HepG2 (cell line): ENCODE data around the gene PNP. TPM values are rescaled to one million over a fixed set of nuclear protein-coding genes. Genes with fewer than 3 reads are reported as not detected.

Source experiments
- AFF4 ChIP-seq: sonication (generic); formaldehyde crosslinking; IDR thresholded peaks from 2 replicates; pipeline ENCODE4 v1.4.0; 2020; ENCODE audit warnings: missing genetic modification reagents
- CC2D1A ChIP-seq: sonication (generic); formaldehyde crosslinking; IDR thresholded peaks from 2 replicates; pipeline ENCODE4 v1.8.1; 2023; ENCODE audit warnings: mild to moderate bottlenecking, missing genetic modification reagents
- ETV6 ChIP-seq: sonication (generic); formaldehyde crosslinking; conservative IDR thresholded peaks from 2 replicates; pipeline ENCODE4 v1.4.0; 2020; ENCODE audit warnings: missing genetic modification reagents
- HNRNPLL ChIP-seq: fragments of 200-400 bp; formaldehyde crosslinking; IDR thresholded peaks from 2 replicates; pipeline ENCODE4 v1.6.1; 2017; ENCODE audit warnings: mild to moderate bottlenecking, low read depth, low read length; ENCODE audit not compliant: poor library complexity, severe bottlenecking
- IKZF5 ChIP-seq: IDR thresholded peaks from 2 replicates; pipeline ENCODE4 v1.6.1; 2018; ENCODE audit warnings: missing genetic modification reagents, mild to moderate bottlenecking, missing compliant biosample characterization
- PRDM15 ChIP-seq: sonication (generic); formaldehyde crosslinking; IDR thresholded peaks from 2 replicates; pipeline ENCODE4 v1.4.0; 2020; ENCODE audit warnings: missing genetic modification reagents
- PRDM4 ChIP-seq: sonication (generic); formaldehyde crosslinking; IDR thresholded peaks from 2 replicates; pipeline ENCODE4 v1.9.0; 2021; ENCODE audit warnings: missing genetic modification reagents, borderline replicate concordance
- ZNF34 ChIP-seq: sonication (generic); formaldehyde crosslinking; IDR thresholded peaks from 2 replicates; pipeline ENCODE4 v1.4.0; 2020; ENCODE audit warnings: mild to moderate bottlenecking, missing genetic modification reagents, borderline replicate concordance
- ZNF362 ChIP-seq: sonication (generic); formaldehyde crosslinking; IDR thresholded peaks from 2 replicates; pipeline ENCODE4 v1.4.0; 2020; ENCODE audit warnings: missing genetic modification reagents, mild to moderate bottlenecking, borderline replicate concordance
- ZNF546 ChIP-seq: sonication (generic); formaldehyde crosslinking; conservative IDR thresholded peaks from 2 replicates; pipeline ENCODE4 v1.8.1; 2023; ENCODE audit warnings: mild to moderate bottlenecking, missing genetic modification reagents
- ZNF597 ChIP-seq: sonication (generic); formaldehyde crosslinking; IDR thresholded peaks from 2 replicates; pipeline ENCODE4 v1.5.0; 2020; ENCODE audit warnings: missing genetic modification reagents
- ZNF773 ChIP-seq: sonication (generic); formaldehyde crosslinking; IDR thresholded peaks from 2 replicates; pipeline ENCODE4 v1.4.0; 2020; ENCODE audit warnings: missing genetic modification reagents, borderline replicate concordance
- polyA plus RNA-seq, 8 experiments: library from polyadenylated mRNA; depleted of rRNA in 3 of 8; stranded (reverse) in 7 of 8; unstranded in 1 of 8; fragments of >200 nt; fragmentation: Illumina TruSeq in 4 of 8; extraction: Trizol in 4 of 8; gene quantifications; 2 replicates each; pipeline versions ENCODE4 v1.2.1 to v1.2.3, GENCODE V29; 2011 to 2016; ENCODE audit warnings: low read depth in 4 of 8, missing spikeins in 1 of 8, mixed read lengths in 1 of 8; ENCODE audit not compliant: insufficient read depth in 1 of 8
- total RNA-seq, 5 experiments: library from RNA; depleted of rRNA; stranded (reverse); fragments of >200 nt; fragmentation: Illumina TruSeq; extraction: Trizol; gene quantifications; 2 replicates each; pipeline ENCODE4 v1.2.3, GENCODE V29; 2016; ENCODE audit warnings: low read depth in 1 of 5

The PNP gene
- total and polyA plus RNA-seq, 2 of the 13 experiments (the other 11 are each of a cell fraction or from before 2014, with no cell fraction given) = 45.4 to 74.8 TPM

- TF ChIP-seq PRDM15 (CRISPR knock-in tag) = peak; percentile 49; the same call in 1 of the 2 replicates
- no peak for TF ChIP-seq CC2D1A (CRISPR knock-in tag)
- TF ChIP-seq IKZF5 (CRISPR knock-in tag) = peak; percentile 94
- TF ChIP-seq ZNF362 (CRISPR knock-in tag) = no peak
- TF ChIP-seq ZNF597 (CRISPR knock-in tag) = no peak
- peak; percentile 91; the same call in 1 of the 2 replicates for TF ChIP-seq ZNF546 (CRISPR knock-in tag)
- TF ChIP-seq ZNF34 (CRISPR knock-in tag) = no peak
- 0 out of 2 replicates have a peak, but pooled peaks have one; percentile 44 for TF ChIP-seq ZNF773
- TF ChIP-seq HNRNPLL = peak; percentile 89
- TF ChIP-seq AFF4 (CRISPR knock-in tag) = no peak
- TF ChIP-seq PRDM4 (CRISPR knock-in tag) = peak; percentile 82; the same call in 1 of the 2 replicates
- TF ChIP-seq ETV6 (CRISPR knock-in tag) = 0 out of 2 replicates have a peak, but pooled peaks have one; percentile 60
These were observed 7.7 kb upstream of the PNP start, which contains the start of gene PIP4P1 (continued) for GRCh38 chr14:20461225-20462141.
